Urinary bladder (tissue), 4 donors: Measurements from ENCODE around the gene MTMR1. TPM values are rescaled to one million over a fixed set of nuclear protein-coding genes. Genes with fewer than 3 reads are reported as not detected.

Experiments
- DNase-seq: peaks from one replicate; pipeline ENCODE4 v3.0.0-alpha.2; 2015; ENCODE audit errors: extremely low spot score
- H3K27ac ChIP-seq: one replicate; pipeline ENCODE4 v1.5.1; 2013; ENCODE audit warnings: low read depth, mild to moderate bottlenecking, moderate library complexity
- H3K36me3 ChIP-seq: one replicate; pipeline ENCODE4 v1.6.1; 2013; ENCODE audit warnings: mild to moderate bottlenecking, moderate library complexity; ENCODE audit not compliant: insufficient read depth
- H3K4me1 ChIP-seq: one replicate; pipeline ENCODE4 v1.6.1; 2013; ENCODE audit warnings: mild to moderate bottlenecking, moderate library complexity; ENCODE audit not compliant: insufficient read depth
- H3K4me3 ChIP-seq: one replicate; pipeline ENCODE4 v1.5.1; 2013; ENCODE audit warnings: low read depth, low read length
- WGBS: extraction: QIAGEN DNeasy Blood & Tissue Kit; methylation state at CpG from one replicate; pipeline ENCODE4 v1.1.7; 2013; 5-methylcytosine and 5-hydroxymethylcytosine counted together
- polyA plus RNA-seq: library from polyadenylated mRNA; stranded (reverse); fragments of 200-250 nt; gene quantifications from one replicate; pipeline ENCODE4 v1.2.3, GENCODE V29; 2013
- total RNA-seq: library from RNA; depleted of rRNA; stranded (reverse); fragments of >200 nt; gene quantifications from one replicate; pipeline ENCODE4 v1.2.3, GENCODE V29; 2014
- donor health status: healthy with polysubstance abuse.
- donor health status: healthy.

The MTMR1 gene
- total and polyA plus RNA-seq, 2 donors = 9.8 to 25.5 TPM

- Histone ChIP-seq H3K4me3 (no peak overlapping the region), H3K4me1 (no peaks in the 10 kb centered on the region), H3K36me3 (no peaks in the 10 kb centered on the region), H3K27ac (no peak overlapping the region)
- DNase-seq = no peak
- WGBS = 96% methylated on average over 17 of the region's 17 CpGs
These were observed 77.4 kb downstream of the MTMR1 start for GRCh38 chrX:150770623-150771022.

- Histone ChIP-seq H3K36me3 (no peaks in the 10 kb centered on the region), H3K4me3 (no peak overlapping the region), H3K27ac (no peak overlapping the region), H3K4me1 (no peaks in the 10 kb centered on the region)
- 87% methylated on average over 16 of the region's 16 CpGs for WGBS
- DNase-seq = no peak
These were observed 77.9 kb downstream of the MTMR1 start for GRCh38 chrX:150771116-150771515.

- peak; percentile 3 for DNase-seq
- WGBS = 31% methylated on average over 26 of the region's 26 CpGs
- H3K36me3 ChIP-seq = no peaks in the 10 kb centered on the region
- no peak overlapping the region for H3K4me3 ChIP-seq
- no peaks in the 10 kb centered on the region for H3K4me1 ChIP-seq
- no peak overlapping the region for H3K27ac ChIP-seq
These were observed 79.2 kb downstream of the MTMR1 start for GRCh38 chrX:150772150-150772970.

GRCh38 chrX:150773117-150773516, 79.9 kb downstream of the MTMR1 start:
- H3K4me1 ChIP-seq = no peaks in the 10 kb centered on the region
- DNase-seq = no peak
- H3K27ac ChIP-seq = no peak overlapping the region
- WGBS = 94% methylated on average over 8 of the region's 8 CpGs
- no peaks in the 10 kb centered on the region for H3K36me3 ChIP-seq
- no peak overlapping the region for H3K4me3 ChIP-seq

DNA sequence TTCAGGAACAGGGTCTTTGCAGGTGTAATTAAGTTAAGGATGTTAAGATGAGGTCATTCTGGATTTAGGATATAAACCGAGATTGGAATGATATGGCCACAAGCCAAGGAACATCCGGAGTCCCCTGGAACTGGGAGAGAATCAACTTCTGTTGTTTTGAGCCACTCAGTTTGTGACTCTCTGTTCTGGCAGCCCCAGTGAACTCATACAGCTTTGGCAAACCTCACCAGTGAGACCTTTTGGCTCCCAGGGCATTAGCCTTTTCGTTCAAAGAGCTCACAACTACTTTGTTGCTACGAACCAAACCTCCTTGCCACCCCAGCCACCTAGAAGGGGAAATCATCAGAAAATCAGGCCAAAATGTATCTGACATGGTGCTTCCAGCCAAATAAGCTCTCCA, 80.4 kb downstream of the MTMR1 start:
- H3K27ac ChIP-seq = no peak overlapping the region
- no peaks in the 10 kb centered on the region for H3K36me3 ChIP-seq
- H3K4me1 ChIP-seq = no peaks in the 10 kb centered on the region
- no peak overlapping the region for H3K4me3 ChIP-seq
- DNase-seq = no peak
- 61% methylated on average over 4 of the region's 4 CpGs for WGBS

GRCh38 chrX:150774798-150775568, 81.8 kb downstream of the MTMR1 start:
- Histone ChIP-seq H3K4me3 (no peak overlapping the region), H3K27ac (no peak overlapping the region), H3K4me1 (no peaks in the 10 kb centered on the region), H3K36me3 (no peaks in the 10 kb centered on the region)
- 95% methylated on average over 14 of the region's 14 CpGs for WGBS
- DNase-seq = no peak

- no peaks in the 10 kb centered on the region for H3K36me3 ChIP-seq
- 79% methylated on average over 18 of the region's 18 CpGs for WGBS
These were observed 82.6 kb downstream of the MTMR1 start for GRCh38 chrX:150775569-150776350.

DNA sequence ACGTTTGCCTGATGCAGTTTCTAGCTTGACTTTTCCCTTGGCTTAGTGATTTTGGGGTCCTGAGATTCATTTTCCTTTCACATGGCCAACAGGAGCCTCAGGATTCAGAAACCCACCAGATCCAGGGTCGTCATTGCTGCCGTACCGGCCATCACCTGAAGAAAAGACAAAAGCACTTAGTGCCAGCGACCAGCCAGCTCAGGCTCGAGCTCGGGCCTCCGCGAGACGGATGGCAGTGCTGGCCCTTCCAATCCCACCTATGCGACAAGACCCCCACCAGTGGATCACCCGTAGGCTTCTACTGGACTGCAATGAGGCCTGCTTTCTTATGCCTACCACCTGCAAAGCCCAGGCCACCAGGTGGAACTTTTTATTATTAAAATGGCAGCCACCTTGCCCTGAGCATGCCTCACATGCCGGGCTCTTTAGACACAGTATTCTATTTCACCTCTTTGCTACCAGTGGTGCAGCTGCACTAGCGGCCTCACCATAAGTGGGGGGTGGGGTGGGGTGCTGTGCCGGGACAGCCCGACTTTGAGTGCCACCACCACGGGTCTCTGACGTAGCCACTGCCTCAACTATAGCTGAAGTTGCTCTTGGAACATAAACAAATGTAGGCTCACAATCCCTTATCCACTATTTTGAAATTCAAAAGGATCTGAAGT, 84.3 kb downstream of the MTMR1 start:
- Histone ChIP-seq H3K4me1 (no peaks in the 10 kb centered on the region), H3K4me3 (no peak overlapping the region), H3K36me3 (no peaks in the 10 kb centered on the region), H3K27ac (no peak overlapping the region)
- no peak for DNase-seq
- WGBS = 92% methylated on average over 18 of the region's 18 CpGs

More at GRCh38 chrX:150775569-150776350, 82.6 kb downstream of the MTMR1 start:
- Histone ChIP-seq H3K27ac (no peak overlapping the region), H3K4me1 (no peaks in the 10 kb centered on the region), H3K4me3 (no peak overlapping the region)
- DNase-seq = no peak

- no peaks in the 10 kb centered on the region for H3K4me1 ChIP-seq
- 92% methylated on average over 8 of the region's 8 CpGs for WGBS
- no peaks in the 10 kb centered on the region for H3K36me3 ChIP-seq
- H3K4me3 ChIP-seq = no peak overlapping the region
- no peak for DNase-seq
- H3K27ac ChIP-seq = no peak overlapping the region
These were observed 86.2 kb downstream of the MTMR1 start for GRCh38 chrX:150779385-150779784.

GRCh38 chrX:150781677-150782076, 88.5 kb downstream of the MTMR1 start:
- no peak for DNase-seq
- Histone ChIP-seq H3K4me1 (no peaks in the 10 kb centered on the region), H3K27ac (no peak overlapping the region), H3K4me3 (no peak overlapping the region), H3K36me3 (peaks cover 3% of the 10 kb centered on the region)
- 97% methylated on average over 10 of the region's 10 CpGs for WGBS

GRCh38 chrX:150790021-150790420, 96.8 kb downstream of the MTMR1 start:
- Histone ChIP-seq H3K4me3 (no peak overlapping the region), H3K4me1 (no peaks in the 10 kb centered on the region), H3K27ac (no peak overlapping the region), H3K36me3 (no peaks in the 10 kb centered on the region)
- no peak for DNase-seq
- WGBS = 92% methylated on average over 1 of the region's 1 CpG

- Histone ChIP-seq H3K36me3 (no peaks in the 10 kb centered on the region), H3K27ac (no peak overlapping the region), H3K4me3 (no peak overlapping the region), H3K4me1 (no peaks in the 10 kb centered on the region)
- no peak for DNase-seq
- WGBS = 89% methylated on average over 5 of the region's 5 CpGs
These were observed 99.8 kb downstream of the MTMR1 start for GRCh38 chrX:150792949-150793527.

DNA sequence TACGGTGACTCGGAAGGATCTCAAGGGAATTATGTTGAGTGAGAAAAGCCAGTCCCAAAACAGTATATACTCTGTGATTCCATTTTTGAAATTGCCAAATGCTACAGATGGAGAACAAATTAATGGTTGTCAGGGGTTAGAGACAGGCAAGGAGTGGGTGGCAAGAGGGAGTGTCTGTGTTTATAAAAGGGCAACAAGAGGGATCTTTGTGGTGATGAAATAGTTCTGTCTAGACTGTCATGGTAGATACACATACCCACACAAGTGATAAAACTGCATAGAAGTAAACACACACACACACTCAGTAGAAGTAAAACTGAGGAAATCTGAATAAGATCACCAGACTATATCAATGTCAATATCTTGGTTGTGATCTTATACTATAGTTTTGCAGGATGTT, 112.5 kb downstream of the MTMR1 start:
- Histone ChIP-seq H3K4me3 (no peak overlapping the region), H3K4me1 (no peaks in the 10 kb centered on the region), H3K36me3 (no peaks in the 10 kb centered on the region), H3K27ac (no peak overlapping the region)
- 96% methylated on average over 2 of the region's 2 CpGs for WGBS
- DNase-seq = no peak
